Measurements from ENCODE around the gene IGSF6. TPM values are rescaled to one million over a fixed set of nuclear protein-coding genes. Genes with fewer than 3 reads are reported as not detected.

Gene IGSF6
- total RNA-seq, 4 donors from 2014 or later = 0.76 to 7.4 (median 1.3) TPM; not detected in 1

DNA sequence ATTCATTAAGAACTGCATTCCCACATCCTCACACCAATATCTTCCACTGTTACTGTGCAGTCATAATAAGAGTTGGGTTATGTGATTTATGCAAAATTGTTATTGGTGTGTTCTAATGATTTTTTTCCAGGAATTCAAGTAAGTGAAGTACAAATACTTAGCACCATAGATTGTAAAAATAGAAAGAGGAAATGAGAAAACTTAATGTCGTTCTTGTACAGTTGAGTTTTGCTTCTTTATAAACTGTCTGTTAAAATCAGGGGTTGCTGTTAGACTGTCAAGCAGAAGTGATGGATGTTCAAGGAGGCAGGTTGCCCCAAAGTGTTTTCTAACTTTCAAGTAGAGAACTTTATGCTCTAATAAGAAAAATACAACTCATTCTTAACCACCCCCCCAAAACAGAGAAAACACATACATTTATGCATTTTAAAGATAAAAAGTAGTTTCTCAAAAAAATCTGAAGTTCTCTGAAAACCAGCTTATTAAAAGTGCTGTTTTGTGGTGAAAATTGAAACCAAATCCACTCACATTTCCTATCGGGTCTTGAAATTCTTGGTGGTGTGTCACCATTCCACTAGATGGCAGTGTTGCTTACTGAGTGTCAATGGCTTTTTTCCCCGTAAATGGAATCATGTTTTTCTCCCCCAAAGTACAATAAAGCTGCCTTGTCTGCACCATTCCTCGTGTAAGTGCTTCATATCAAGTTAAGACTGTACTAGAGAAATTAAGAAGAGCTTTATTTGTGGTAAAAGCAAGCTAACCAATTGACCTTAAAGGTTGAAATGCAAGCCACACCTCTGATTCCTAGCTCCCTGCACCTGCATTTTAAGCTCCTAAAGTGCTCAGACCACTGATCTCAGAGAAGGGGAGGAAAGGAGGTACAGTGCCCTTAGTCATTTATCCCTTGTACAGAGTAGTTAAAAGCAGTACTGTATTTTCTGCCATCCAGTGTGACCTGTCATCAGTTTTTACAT is 4.7 kb upstream of the IGSF6 start:
- no peaks in the 10 kb centered on the region for H3K9me3 ChIP-seq
- peak in 2 of 3 donors; percentile 43 to 78 for DNase-seq
- TF ChIP-seq CTCF (IDR thresholded peaks at IDR 0.05) = peak; percentile 70 to 88 (median 78)
- TF ChIP-seq POLR2A (IDR thresholded peaks at IDR 0.05) = no peak
- no peak overlapping the region for H3K4me3 ChIP-seq
- H3K27me3 ChIP-seq = no peaks in the 10 kb centered on the region
- H3K4me1 ChIP-seq = peaks cover 0 to 12% (median 0%) of the 10 kb centered on the region in 4 donors
- H3K27ac ChIP-seq = peak overlapping the region in 2 of 4 donors; percentile 0 to 27
- H3K36me3 ChIP-seq = peaks cover 0 to 14% (median 0%) of the 10 kb centered on the region in 3 donors

GRCh38 chr16:21654881-21655280 is 2.5 kb upstream of the IGSF6 start:
- DNase-seq = no peak
- H3K27ac ChIP-seq = no peak overlapping the region
- no peaks in the 10 kb centered on the region for H3K9me3 ChIP-seq
- peaks cover 0 to 14% (median 0%) of the 10 kb centered on the region in 3 donors for H3K36me3 ChIP-seq
- no peak for TF ChIP-seq CTCF (IDR thresholded peaks at IDR 0.05)
- TF ChIP-seq POLR2A (IDR thresholded peaks at IDR 0.05) = no peak
- H3K27me3 ChIP-seq = no peaks in the 10 kb centered on the region
- peaks cover 0 to 5% (median 0%) of the 10 kb centered on the region in 4 donors for H3K4me1 ChIP-seq
- no peak overlapping the region for H3K4me3 ChIP-seq

GRCh38 chr16:21654466-21654865 is 2.1 kb upstream of the IGSF6 start:
- peaks cover 0 to 14% (median 0%) of the 10 kb centered on the region in 3 donors for H3K36me3 ChIP-seq
- no peak for DNase-seq
- TF ChIP-seq POLR2A (IDR thresholded peaks at IDR 0.05) (no peak), CTCF (IDR thresholded peaks at IDR 0.05) (no peak)
- peaks cover 0 to 5% (median 0%) of the 10 kb centered on the region in 4 donors for H3K4me1 ChIP-seq
- no peak overlapping the region for H3K4me3 ChIP-seq
- no peaks in the 10 kb centered on the region for H3K27me3 ChIP-seq
- H3K27ac ChIP-seq = no peak overlapping the region
- no peaks in the 10 kb centered on the region for H3K9me3 ChIP-seq

DNA sequence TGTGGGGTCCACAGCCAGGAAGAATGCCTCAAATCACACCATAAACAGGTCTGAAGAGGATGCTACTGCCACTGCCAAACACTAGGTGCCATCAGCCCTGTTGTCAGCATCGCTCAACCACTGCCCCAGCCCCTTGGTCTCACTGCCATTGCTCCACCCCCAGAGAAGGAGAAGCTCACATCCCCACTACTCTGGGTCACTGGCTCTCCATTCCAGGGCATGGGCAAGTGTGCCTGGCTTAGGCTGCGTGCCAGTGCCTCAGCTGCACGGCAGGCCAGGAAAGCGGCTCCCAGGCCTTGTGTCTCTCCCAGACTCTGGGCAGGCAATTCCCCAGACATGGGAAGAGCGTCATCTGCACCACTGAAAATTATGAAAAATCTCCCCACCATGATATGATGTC is 1.2 kb upstream of the IGSF6 start:
- Histone ChIP-seq H3K27ac (peak overlapping the region in 1 of 4 donors; percentile 26), H3K27me3 (no peaks in the 10 kb centered on the region), H3K4me3 (no peak overlapping the region), H3K36me3 (peaks cover 0 to 14% (median 0%) of the 10 kb centered on the region in 3 donors), H3K9me3 (no peaks in the 10 kb centered on the region), H3K4me1 (peaks cover 0 to 5% (median 0%) of the 10 kb centered on the region in 4 donors)
- no peak for DNase-seq
- TF ChIP-seq CTCF (IDR thresholded peaks at IDR 0.05) (no peak), POLR2A (IDR thresholded peaks at IDR 0.05) (no peak)

DNA sequence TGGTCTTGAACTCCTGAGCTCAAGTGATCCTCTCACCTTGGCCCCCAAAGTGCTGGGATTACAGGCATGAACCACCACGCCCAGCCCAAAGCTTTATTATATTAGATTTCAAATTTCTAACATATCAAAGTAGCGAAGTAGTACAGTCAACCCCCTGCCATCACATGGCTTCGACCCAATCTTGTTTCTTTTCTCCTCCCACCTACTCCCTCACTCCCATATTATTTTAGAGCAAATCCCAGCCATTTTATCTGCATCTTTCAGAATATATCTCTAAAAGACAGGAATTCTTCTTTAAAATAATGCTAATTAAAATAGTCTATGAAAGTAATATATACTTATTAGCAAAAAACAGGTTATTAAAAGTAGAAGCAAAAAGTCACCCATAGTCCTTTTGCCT is 893 bp downstream of the IGSF6 start:
- TF ChIP-seq POLR2A (IDR thresholded peaks at IDR 0.05) (no peak), CTCF (IDR thresholded peaks at IDR 0.05) (no peak)
- Histone ChIP-seq H3K36me3 (peaks cover 0 to 14% (median 0%) of the 10 kb centered on the region in 3 donors), H3K4me3 (peak overlapping the region in 1 of 4 donors; percentile 11), H3K9me3 (no peaks in the 10 kb centered on the region), H3K4me1 (peaks cover 0 to 15% (median 12%) of the 10 kb centered on the region in 4 donors), H3K27me3 (no peaks in the 10 kb centered on the region), H3K27ac (no peak overlapping the region)
- DNase-seq = no peak

All from Peyer's patch (tissue), 4 donors.